Non-pigmented ciliary epithelial cell (primary cell): Measurements from ENCODE around the gene FYB2.

Source experiments
- DNase-seq: peaks from one replicate; pipeline ENCODE4 v3.0.0-alpha.2; 2010; ENCODE audit warnings: low read depth

FYB2 gene

DNA sequence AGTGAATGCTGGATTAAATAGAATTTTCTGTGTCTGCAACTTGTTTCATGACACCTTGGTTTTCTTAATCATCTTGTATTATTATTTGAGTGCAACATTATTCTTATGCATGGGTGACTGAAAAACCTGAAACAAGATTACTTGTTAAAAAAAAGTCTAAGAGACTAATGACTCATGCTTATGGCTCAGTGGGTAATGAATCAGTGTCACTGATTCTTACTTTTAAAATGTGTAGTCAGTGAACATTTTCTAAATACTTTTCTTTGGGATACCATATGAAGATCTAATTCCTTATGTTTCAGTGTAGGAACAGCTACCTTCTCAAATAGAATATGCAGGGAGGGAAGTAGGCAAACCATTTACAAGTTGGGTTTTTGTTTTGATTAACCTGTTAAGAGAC, 108.6 kb downstream of the FYB2 start:
- peak; percentile 50 for DNase-seq

DNA sequence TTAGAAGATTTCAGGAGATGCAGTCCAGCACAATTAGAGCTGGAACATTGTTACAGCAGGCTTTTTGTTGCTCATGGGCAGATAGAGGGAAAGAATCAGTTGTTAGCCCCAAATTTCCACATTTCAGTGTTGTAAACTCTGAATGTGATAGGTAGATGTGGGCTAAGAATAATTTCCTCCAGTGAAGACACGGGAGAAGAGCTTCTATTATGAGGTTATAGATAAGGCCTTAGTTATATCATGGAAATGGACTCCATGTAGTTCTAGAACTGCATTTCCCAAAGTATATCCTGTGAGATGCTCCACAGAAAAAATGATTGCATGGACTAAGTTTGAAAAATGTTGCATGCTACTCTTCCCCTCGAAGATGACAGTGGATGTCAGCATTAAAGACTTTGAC, 109.2 kb downstream of the FYB2 start:
- DNase-seq: no peak

DNA sequence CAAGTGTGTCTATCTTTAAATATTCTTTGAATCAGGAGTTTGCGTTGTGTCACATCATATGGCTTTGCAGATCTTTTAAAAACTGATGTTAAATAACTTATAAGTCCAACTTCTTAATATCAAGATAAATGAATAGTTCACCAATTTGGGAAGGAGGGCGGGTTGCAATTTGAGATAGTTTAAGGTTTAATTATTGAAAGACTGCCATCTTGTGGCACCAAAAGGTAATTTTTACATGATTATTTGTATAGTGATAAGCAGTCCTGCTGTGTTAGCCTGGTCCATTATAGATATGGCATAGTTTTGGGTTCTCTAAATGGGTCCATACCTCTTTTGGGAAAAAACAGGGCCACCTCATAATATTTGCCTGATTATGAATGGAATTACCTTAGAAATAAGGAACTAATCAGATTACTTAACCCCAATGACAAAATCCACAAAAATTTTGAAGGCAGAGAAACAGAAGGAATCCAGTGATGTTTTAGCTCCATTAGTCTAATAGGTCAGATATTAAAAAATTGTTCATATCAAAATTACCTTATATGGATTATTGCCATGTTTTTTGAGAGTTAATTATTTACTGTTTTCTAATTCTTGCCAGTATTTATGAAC, 109.8 kb downstream of the FYB2 start:
- DNase-seq: no peak

DNA sequence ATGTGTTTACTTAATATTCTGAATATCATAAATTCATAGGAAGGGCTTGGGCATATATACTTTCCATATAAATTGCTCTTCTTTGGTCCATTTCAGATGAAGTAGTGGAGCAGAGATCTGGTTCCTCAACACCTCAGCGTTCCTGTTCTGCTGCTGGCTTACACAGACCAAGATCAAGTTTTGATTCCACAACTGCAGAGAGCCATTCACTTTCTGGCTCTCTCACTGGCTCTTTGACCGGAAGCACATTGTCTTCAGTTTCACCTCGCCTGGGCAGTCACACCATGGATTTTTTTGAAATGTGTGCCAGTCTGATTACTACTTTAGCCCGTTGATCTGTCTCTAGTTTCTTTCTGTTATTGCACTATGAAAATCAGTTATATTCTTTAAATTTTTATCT, 111.8 kb downstream of the FYB2 start:
- DNase-seq: no peak

DNA sequence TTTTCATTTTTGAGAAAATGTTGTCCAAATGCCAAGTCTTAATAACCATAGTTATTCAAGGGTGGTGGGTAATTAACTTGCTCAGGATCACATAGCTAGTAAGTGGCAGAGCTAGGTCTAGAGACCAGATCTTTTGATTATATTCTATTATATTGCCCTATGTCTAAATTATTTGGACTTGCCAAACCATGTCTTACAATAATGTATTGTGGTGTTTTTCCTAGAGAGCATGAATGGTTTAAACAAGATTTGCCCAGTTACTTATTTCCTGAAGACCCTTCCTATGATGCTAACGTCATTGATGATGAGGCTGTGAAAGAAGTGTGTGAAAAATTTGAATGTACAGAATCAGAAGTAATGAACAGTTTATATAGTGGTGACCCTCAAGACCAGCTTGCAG, 115.5 kb downstream of the FYB2 start:
- no peak for DNase-seq

DNA sequence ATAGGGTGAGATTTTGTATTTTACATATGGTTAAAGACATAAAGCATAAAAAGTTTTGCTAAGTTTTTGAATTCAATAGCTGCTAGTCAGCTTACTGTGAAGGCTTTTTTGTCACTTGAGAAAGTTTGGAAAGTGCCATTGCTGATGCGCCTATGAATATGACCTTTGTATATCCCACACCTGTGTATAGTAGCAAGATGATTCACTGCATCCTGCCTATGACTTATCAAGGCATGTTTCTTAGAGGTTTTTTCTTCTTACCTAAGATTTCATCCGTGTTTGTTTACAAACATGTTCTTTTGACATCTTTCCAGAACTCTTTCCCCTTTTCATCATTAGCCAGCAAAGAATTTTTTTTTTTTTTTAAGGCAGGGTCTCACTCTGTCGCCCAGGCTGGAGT, 122.5 kb downstream of the FYB2 start:
- DNase-seq: no peak

GRCh38 chr1:56688522-56689026, 130.6 kb downstream of the FYB2 start:
- DNase-seq: peak; percentile 58

GRCh38 chr1:56686169-56686568, 133.0 kb downstream of the FYB2 start:
- no peak for DNase-seq

DNA sequence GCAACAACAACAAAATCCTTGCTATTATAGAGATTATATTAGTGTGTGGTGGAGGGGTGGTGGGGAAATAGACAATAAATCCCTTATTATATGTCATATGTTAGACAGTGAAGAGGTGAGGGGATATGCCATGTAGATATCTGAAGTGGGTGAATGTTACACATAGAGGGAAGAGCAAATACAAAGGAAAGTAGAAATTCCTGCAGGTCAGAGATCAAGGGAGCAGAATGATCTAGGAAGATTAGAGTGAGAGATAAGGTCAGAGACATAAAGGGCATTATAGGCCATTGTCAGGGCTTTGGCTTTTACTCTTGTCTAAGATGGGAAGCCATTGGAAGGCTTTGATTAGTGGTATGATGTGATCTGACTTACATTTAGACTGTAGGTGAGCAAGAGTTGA, 135.6 kb downstream of the FYB2 start:
- no peak for DNase-seq

DNA sequence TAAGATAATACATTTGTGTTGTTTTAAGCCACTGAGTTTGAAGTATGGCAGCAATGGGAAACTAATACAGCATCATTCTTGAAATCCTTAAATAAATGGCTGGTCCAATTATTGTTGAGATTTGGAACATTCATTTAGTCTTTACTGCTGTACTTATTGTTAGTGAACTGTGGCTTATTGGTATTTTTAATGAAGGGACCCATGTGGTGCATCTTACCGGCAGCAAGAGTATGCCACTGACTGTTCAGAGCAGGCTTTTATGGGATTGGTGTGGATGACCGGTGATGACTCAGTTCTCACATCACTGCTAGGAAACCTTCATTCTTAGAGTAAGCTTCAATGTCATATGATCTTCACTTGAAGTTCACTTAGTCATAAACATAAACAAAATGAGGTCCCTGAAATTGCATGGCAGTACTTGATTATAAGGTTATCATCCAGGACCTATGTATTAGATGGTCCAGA, 142.6 kb downstream of the FYB2 start:
- DNase-seq: peak; percentile 68

GRCh38 chr1:56675763-56676162, 143.4 kb downstream of the FYB2 start:
- no peak for DNase-seq

DNA sequence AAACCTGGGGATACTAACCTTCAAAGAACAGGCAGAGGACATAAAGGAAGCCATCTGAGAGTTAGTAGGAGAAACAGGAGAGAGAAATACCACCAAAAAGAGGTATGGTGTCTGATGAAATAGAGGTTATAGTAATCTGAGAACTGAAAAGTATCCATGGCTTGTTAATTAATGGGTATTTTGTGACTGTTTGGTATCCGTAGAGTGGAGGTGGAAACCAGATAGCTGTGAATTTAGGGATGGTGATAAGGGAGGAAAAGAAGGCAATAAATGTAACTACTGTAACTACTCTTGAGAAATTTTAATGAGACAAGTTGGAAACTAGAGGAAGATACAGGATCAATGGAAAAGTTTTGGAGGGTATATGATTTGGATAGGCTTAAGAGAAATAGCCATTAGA, 146.6 kb downstream of the FYB2 start:
- no peak for DNase-seq

DNA sequence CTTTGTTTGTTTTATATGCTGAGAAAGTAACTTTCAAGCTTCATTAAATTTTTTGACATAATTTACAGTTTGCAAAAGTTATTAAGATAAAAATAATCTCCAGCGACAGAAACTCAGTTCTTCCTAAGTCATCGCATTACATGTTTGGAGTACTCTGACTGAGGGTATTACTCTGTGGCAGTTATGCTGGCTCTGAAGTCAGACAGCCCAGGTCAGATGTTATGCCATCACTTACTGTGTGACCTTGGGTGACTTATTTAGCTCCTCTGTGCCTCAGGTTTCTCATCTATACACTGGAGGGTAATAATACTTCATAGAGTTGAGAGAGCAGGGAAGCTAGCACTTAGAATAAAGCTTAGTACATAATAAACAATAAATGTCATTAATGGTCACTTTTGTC, 147.7 kb downstream of the FYB2 start:
- no peak for DNase-seq

- no peak for DNase-seq
Measured at GRCh38 chr1:56671085-56671484, 148.1 kb downstream of the FYB2 start.

DNA sequence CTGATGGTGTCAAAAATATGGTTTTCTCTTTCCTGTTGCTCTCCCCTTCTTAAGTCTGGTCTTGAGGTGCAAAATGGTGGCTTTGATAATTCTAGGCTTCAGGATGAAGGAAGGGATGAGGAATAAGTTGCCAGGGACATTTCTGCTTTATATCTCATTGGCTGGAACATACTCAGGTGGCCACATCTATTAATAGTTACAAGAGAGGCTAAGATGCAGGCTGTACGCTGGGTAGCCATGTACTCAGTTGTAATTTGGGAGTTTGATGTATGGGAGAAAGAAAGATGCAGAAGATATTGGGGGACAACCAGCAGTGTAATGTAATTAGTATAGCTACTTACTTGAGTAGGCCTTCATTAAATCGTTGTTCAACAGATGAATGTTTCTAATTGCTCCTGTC, 148.9 kb downstream of the FYB2 start:
- DNase-seq: no peak
